Activated CD8-positive, alpha-beta memory T cell treated with anti-CD3 and anti-CD28 coated beads, Interleukin-2, amount 50 U/mL, for 1 hour (primary cell): ENCODE results near the gene ZBTB7B.

Experiments used
- DNase-seq: peaks from one replicate; pipeline ENCODE4 v3.0.0-alpha.2; 2020; ENCODE audit errors: extremely low read depth

ZBTB7B gene

DNA sequence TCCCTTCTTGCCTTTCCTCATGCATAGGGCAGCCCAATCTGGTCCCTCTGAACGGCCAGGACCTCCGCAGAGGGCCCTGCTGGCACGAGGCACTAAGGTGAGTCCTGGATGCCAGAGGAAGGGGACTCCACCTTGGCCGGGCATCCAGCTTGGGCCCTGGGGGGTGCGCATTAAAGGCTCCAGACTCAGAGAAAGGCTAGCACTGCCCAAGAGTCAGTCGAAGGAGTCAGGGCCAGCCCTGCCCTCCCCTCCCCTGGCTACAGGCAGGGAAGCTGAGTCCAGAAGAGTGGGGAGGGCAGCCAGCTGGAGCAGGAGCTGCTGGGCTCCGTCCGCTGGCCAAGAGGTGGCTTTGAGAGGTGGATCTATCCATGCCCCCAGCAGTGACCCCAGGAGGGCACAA, 58.1 kb downstream of the ZBTB7B start:
- DNase-seq, result no peak

DNA sequence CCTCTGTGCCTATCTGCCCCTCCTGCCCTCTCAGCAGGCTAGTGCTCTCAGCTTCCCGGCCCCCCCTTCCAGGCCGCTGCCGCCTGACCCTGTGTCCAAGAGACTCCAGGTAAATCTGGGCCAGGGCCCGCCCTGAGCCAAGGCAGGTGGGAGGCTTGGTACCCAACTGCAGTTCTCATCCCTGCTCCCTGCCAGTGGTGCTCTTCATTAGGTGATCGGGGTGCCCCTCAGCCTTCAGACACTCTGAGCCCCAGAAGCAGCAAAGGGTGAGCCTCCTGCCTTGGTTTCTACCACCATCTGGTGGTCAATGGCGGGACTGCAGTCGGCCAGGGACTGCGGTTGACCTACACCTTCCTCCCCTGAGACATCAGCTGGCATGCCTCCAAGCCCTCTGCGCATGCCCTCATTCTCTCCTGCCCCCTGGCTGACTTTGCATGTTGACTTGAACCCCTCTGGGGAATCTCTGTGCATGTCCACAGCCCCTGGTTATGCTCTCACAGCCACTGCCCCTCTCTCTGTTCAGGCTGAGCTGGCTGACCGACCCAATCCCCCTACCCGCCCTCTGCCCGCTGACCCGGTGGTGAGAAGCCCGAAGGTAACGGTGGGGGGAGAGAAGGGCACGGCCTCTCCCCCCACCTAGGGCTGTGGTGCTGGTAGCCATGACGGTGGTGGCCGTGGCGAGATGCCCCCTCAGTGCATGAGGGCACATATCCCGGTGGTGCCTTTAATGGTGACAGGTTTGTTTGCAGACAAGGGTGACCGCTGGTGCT, 59.0 kb downstream of the ZBTB7B start:
- DNase-seq, result peak; percentile 68

- DNase-seq, result no peak
These were observed 59.6 kb downstream of the ZBTB7B start for GRCh38 chr1:155062151-155062686.

DNA sequence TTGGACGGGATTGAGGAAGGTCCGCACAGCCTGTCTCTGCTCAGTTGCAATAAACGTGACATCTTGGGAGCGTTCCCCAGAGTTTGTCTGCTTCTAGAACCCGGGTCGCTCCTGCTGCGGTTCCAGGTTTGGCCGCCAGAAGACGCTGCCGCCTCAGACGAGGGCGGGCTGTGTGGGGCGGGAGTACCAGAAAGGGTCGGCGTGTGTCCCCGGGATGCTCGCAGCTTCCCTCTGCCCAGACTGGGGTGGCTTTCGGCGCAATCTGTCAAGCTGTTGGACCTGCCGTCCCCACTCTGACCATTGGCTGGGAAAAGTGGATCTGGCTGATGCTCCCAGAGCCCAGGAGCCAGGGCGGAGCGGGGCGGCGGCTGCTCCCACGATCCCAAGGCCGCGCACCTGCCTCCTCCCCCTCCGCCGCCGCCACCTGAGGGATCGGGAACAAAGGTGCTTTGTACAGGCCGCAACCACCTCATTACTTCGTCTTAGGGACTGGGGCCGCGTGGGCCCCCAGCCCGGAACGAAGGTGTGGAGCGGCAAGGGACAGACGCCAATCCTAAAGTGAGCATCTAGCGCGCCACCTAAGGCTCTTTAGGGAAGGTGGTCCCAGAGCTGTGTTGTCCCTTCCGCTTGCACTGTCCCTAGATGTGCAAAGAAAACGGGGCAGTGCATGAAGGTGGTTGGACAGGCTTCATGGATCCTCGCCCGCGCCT, 60.3 kb downstream of the ZBTB7B start:
- DNase-seq, result no peak

DNA sequence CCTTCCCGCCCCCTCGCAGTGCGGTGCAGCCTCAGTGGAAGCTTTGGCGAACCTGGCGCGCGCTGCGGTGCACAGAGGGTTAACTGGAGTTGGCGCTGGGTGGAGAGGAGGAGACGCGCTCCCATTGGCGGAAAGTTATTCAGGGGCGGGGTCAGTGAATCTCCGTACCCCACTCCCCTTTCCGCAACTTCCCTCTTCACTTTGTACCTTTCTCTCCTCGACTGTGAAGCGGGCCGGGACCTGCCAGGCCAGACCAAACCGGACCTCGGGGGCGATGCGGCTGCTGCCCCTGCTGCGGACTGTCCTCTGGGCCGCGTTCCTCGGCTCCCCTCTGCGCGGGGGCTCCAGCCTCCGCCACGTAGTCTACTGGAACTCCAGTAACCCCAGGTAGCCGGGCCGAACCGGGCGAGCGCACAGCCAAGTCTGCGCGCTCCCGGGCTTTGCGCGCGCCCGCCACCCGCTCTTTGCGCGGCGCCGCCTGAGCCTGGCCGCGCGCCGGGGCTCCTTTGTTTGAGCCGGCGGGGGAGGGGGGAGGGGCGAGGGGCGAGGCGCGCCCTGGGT, 61.0 kb downstream of the ZBTB7B start, which contains the start of gene EFNA4:
Gene EFNA4, plus strand, starts transcription at position 191 of the 561 bp plus-strand sequence. Its CDS starts 84 bp downstream, at position 275.
- DNase-seq, result peak; percentile 54

DNA sequence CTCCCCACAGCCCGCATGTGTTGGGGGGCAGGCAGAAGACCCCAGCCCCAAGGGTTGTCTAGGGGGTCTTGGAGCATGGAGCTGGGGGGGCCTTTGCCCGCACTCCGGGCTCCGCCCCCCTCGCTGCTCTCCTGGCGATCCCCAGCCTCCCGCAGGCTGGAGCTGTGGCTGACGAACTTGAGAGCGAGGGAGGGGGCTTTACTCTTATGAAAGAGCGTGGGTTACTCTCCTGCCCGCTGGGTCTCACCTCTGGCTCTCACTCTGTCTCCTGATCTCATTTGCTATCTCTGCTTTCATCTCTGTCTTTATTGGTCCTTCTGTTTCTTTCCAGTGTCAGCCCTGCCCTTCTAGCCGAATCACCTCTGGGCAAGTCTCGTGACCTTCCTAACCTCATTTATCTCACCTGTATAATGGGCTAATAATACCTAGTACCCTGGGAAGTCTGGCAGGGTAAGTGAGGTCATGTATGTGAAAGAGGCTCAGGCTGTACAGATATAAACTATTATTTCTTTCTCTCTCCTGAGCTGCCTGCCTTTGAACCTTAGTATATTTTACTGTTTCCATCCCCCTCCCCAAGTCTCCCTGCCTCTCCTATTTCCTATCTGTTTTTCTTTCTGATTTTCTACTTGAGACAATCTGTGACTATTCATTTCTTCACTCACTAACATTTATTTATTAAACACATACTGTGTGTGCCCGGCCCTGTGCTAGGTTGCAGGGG, 61.7 kb downstream of the ZBTB7B start:
- no peak for DNase-seq

GRCh38 chr1:155064832-155065429, 62.3 kb downstream of the ZBTB7B start:
- no peak for DNase-seq

- no peak for DNase-seq
These were observed 64.2 kb downstream of the ZBTB7B start for GRCh38 chr1:155066777-155067176.
